ENCODE data around the gene DUSP7.

Gene DUSP7

DNA sequence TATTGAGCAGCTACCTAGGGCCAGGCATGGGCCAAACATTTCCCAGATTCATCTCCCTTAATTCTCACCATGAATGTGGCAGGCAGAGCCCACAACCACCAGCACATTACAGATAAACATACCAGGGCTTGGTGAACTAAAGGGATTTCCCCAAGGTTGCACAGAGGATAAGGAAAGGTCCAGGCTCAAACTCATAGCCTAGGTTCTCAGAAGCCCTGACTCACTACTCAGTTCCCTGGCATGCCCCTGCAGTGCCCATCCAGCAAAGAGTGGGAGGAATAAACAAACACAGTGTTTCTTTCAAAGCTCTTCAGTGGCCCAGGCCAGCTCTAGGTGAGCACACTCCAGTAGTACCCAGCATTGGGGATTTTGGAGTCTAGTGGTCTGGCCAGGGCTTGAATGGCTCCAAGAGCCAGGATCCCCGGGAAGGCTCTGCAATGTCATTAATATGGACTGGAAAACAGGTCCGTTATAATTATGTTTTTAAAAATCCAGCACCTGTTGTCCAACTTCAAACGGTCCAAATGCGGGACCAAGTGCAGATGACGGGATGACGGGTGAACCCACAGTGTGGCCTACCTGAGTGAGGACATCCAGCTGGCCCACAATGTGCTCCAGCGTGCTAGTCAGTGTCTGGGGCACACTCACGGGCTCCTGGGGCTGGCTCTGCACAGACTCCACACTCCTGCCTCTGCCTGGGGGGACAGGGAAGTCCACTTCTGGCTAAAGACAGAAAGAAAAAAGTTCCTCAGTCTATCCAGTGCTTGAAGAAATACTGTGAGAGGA, 39.8 kb upstream of the DUSP7 start:
- ChIA-PET POLR2A (interaction anchor here (1.1 kb wide), 1 partner anchor 153 kb away, joined by 7 read pairs; no protein-coding TSS in a partner anchor), CTCF (interaction anchor here (0.9 to 1.7 kb wide), 4 partner anchors 9 to 65 kb away, joined by 3 to 6 read pairs (median 4); partner anchors contain the start of gene DUSP7)
- DNase-seq (ENCODE audit: extremely low spot score) = no peak
- TF ChIP-seq, protein P1, sequence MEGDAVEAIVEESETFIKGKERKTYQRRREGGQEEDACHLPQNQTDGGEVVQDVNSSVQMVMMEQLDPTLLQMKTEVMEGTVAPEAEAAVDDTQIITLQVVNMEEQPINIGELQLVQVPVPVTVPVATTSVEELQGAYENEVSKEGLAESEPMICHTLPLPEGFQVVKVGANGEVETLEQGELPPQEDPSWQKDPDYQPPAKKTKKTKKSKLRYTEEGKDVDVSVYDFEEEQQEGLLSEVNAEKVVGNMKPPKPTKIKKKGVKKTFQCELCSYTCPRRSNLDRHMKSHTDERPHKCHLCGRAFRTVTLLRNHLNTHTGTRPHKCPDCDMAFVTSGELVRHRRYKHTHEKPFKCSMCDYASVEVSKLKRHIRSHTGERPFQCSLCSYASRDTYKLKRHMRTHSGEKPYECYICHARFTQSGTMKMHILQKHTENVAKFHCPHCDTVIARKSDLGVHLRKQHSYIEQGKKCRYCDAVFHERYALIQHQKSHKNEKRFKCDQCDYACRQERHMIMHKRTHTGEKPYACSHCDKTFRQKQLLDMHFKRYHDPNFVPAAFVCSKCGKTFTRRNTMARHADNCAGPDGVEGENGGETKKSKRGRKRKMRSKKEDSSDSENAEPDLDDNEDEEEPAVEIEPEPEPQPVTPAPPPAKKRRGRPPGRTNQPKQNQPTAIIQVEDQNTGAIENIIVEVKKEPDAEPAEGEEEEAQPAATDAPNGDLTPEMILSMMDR (IDR thresholded peaks at IDR 0.05; ENCODE audit: control extremely low read depth, extremely low read depth, low read depth, missing control alignments) = no peak

DNA sequence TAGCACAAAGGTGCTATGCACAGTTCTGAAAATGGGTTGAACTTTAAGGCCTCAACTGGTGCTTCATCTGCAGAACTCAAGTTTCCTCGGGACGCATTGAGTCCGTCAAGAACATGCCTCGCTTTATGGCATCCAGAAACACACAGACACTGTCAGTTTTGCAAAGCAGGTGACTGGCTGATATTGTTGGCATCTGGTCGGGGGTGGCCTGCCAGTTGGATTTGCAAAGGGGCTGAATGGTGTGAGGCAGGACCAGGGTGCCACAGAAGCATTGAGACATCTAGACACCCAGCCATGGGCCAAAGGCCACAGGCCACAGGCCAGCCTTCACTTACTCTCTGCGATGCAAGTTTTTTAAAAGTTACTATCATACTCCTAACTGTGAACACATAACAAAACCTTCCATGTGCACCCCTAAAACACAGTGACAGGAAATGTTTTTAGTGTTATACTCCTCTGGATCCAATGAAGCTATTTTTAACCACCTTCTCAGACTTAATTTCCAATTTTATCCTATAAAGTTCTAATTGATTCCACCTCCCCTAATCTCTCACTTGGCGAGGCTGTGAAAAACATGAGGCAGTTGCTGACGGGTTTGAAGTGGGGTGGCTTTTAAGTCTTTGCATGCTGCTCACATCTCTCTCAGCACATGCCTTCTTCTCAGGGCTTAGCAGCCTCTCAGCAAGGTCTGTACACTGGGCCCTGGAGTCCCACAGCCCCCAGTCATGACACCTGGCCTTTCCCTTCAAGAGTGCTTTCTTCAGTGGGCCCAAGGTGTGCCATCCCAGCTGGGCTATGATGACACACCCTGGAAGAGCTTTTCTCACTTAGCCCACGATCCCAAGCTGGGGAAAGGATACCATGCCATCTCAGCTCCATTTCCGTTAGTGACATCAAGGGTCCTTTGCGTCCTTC, 38.5 kb upstream of the DUSP7 start:
- CTCF ChIA-PET = interaction anchor here (1.1 kb wide), 1 partner anchor 39 kb away, joined by 3 read pairs; the partner anchor contains the start of gene DUSP7
- DNase-seq (ENCODE audit: extremely low spot score) = no peak
- POLR2A ChIA-PET = interaction anchor here (1.1 kb wide), 1 partner anchor 152 kb away, joined by 7 read pairs; no protein-coding TSS in a partner anchor
- TF ChIP-seq, protein P1 (IDR thresholded peaks at IDR 0.05; ENCODE audit: control extremely low read depth, extremely low read depth, low read depth, missing control alignments) = no peak

DNA sequence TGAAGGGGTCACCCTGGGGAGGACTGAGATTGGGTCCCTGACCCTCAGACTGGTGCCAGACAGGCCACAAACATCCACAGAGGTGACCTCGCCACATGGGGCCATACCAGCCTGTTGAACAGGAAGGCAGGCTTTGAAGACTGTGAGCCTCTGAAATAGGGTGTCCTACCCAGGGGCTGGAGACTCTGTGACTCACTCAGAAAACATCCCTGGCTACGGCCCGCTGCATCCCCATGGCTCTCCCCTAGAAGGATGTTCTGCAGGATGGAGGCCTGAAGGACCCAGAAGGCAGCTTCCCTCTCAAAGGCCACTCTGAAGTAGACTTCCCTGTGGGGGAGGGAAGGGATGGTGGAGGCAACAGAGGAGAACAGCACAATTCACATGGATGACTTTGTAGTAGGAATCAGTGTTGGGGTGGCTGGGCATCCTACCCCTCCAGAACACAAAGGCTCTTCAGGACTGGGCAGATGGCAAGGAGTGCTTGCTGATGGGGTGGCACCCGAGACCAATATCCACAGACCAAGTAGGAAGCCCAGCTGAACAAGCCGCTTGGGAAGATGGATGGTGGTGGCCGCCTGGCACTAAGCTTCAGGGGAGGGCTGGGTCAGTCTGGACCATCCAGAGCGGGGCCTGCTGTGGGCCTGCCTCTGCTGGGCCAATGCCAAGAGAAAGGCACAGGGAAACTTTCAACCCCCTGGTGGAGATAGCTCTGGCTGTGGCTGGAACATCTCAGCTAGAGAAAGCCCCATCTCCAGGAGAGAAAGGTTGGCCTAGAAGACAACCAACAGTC, 37.6 kb upstream of the DUSP7 start:
- ChIA-PET POLR2A (no interaction called here), CTCF (interaction anchor here (1.0 kb wide), 1 partner anchor 93 kb away, joined by 3 read pairs; no protein-coding TSS in a partner anchor)

DNA sequence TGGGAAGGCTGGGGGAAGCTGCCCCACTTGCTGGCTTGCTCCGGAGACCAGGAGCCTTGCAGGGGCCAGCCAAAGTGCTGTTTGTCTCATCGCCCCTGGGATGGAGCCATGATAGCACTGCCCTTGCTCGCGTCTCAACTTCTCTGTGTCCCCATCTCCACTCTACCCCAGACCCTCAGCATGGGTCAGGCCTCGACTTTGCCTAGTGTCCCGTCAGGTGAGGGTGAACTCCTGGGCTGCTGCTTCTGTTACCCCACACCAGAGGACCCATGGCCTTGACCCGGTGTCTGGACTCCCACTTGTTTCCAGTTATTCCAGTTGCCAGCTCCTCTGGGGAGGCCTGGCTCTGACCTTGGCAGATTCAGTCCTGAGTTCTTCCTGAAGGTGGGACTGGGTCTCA, 36.5 kb upstream of the DUSP7 start:
- POLR2A ChIA-PET = no interaction called here
- TF ChIP-seq, protein P1 (IDR thresholded peaks at IDR 0.05; ENCODE audit: control extremely low read depth, extremely low read depth, low read depth, missing control alignments) = no peak
- CTCF ChIA-PET = interaction anchor here (0.7 to 1.5 kb wide), 3 partner anchors 17 to 128 kb away, joined by 3 read pairs; no protein-coding TSS in a partner anchor
- DNase-seq (ENCODE audit: extremely low spot score) = no peak

More for the DNA sequence above, 37.6 kb upstream of the DUSP7 start:
- no peak for DNase-seq (ENCODE audit: extremely low spot score)
- TF ChIP-seq, protein P1 (IDR thresholded peaks at IDR 0.05; ENCODE audit: control extremely low read depth, extremely low read depth, low read depth, missing control alignments) = no peak

DNA sequence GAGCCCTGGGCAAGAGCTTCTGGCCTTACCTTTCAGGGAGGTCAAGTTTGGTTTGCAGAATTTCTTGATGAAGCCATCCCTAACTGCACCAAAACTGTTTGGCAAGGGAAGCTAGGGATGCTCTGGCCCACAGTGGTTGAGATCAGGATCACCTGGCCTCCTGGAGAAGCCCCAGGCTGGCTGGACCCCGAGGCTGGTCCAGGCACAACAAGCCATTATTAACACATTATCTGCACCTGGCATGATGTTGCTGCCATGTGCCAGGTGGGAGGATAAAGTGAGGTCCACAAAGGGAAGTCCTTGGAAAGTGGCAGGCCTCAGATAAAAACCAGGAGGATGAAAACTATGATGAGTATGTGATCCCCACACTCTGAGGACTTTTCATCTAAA, 35.9 kb upstream of the DUSP7 start:
- TF ChIP-seq, protein P1 (IDR thresholded peaks at IDR 0.05; ENCODE audit: control extremely low read depth, extremely low read depth, low read depth, missing control alignments) = no peak
- ChIA-PET POLR2A (no interaction called here), CTCF (interaction anchor here (1.0 to 1.5 kb wide), 2 partner anchors 31 to 129 kb away, joined by 3 to 5 read pairs; no protein-coding TSS in a partner anchor)
- DNase-seq (ENCODE audit: extremely low spot score) = no peak
